NCI-H1105 (cell line): Measurements from ENCODE around the gene FAM78B.

Experiments
- DNase-seq: peaks from one replicate; lab custom pipeline; 2025; lab: John Stamatoyannopoulos, UW

The FAM78B gene

GRCh38 chr1:166164995-166165660, 1.7 kb downstream of the FAM78B start:
- peak; percentile 66 for DNase-seq

DNA sequence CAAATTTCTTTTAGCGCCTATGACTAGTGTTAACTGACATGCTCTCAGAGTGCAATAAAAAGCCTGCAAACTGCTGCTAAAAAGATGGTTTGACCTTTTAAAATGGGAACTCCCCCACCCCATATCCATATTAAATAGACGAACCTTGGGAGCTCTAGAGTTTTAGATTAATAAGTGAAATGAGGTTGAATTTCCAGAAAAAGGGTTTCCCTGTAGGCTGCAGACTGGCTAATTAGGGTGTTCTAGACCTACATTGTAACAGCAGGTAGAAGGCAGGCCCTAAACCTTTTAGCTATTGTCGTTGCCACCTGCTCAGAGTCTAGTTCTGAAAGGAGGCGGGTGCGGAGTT, 2.2 kb downstream of the FAM78B start:
- DNase-seq = no peak

GRCh38 chr1:166159656-166160055, 7.1 kb downstream of the FAM78B start:
- DNase-seq = no peak

- no peak for DNase-seq
Measured at GRCh38 chr1:166156674-166157073, 10.1 kb downstream of the FAM78B start.

DNA sequence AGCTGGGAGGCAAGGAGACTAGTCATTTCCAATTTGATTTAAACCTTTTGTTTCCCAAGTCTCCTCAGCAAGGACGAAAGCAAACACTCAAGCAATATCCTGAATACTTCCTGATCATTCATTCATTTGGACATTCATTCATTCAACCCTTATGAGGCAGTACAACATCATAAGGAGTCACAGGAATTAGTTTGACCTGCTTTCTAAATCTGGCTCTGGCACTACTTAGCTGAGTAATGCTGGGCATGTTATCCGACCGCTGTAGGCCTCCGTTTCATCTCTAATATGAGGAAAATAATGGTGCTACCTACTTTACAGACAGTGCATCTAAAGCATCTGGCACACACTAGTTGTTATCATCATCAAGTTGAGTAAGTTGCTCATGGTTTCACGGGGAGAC, 11.7 kb downstream of the FAM78B start:
- DNase-seq = no peak

DNA sequence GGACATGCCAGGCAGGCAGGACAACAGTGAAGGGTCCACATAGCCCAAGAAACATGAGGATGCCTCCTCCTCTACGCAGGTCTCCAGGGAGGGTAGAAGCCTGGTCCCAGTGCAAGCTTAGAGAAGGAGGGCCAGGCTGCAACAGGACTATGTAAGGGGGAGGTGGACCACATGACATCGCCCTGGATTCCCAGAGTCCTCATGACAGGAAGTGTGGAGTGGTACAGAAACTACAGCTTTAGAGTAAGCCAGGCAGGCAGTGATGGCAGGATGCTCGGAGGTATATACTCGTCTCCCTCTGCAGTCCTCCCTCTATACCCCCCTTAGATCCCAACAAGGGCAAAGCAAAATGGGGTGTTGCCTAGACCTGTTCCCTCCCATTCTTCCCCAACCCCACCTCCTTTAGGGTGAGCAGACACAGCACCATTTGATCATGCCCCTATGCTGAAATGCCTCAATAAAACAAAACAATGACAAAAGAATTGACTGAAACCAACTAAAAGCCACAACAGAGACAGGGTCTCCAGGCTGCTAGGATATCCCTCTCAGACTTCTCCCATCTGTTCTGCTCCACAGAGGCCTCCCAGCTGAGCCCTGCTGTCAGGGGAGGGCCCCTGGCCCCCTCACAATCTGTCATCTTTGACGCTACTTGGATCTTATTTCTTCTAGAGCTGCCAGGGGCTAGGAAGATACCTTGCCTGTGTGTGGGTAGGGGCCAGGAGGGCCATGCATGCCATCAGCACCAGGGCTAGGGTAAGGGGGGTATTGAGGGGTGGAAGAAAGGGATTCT, 13.1 kb downstream of the FAM78B start:
- no peak for DNase-seq

DNA sequence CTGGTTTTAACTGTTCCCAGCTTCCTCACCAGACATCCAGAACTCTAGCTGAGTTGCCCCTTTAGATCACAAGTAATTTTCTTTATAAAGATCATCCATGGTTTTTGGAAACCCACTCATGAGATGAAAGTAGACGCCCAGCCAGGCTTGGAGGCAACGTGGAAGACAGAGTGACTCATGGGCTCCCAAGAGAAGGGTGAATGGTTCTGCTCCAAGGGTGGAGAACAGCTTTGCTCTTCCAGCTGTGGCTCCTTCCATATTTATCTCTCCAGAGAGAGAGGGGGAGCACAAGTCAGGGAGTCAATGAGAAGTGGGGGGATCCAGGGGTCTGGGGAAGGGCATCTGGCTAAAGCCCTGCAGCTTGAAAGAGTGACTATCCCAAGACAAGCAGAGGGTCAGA, 13.8 kb downstream of the FAM78B start:
- no peak for DNase-seq

GRCh38 chr1:166151804-166152203, 15.0 kb downstream of the FAM78B start:
- DNase-seq = no peak

GRCh38 chr1:166145499-166145898, 21.3 kb downstream of the FAM78B start:
- DNase-seq = no peak

DNA sequence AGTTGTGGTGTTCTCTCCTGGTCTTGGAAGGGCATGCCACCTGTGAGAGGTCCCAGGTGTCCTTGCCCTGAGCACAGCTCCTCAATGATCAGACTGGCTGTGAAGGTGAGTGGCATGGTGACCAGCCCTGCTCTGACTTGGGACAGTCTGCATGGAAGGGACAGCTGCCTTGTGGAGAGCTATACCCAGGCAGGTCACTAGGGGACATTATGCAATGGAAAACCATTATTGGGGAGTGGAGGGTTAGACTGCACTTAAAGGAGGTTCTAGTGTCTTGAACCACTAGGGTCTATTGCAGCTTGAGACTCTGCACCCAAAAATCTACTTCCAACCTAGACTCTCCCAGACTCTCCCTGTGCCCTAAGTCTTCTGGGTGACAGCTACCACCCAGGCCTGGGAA, 24.8 kb downstream of the FAM78B start:
- no peak for DNase-seq

DNA sequence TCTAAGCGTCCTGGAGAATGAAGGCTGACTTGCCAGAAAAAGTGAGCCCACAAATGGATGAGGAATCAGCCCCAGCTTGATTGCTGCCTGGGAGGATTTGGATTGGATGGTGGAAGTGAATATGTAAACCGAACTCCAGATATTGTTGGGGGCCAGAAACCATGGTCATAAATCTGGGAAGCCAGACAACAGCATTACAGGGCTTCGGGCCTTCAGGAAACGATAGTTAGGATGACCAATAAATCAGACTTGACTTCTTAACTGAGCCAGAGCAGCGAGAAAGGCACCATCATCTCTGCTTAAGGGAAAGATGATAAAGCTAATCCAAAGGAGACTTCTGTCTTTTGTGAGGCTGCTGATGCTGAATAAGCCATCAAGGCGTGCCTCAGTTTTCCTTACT, 26.6 kb downstream of the FAM78B start:
- DNase-seq = no peak

- no peak for DNase-seq
Measured at GRCh38 chr1:166139735-166140134, 27.1 kb downstream of the FAM78B start.

- DNase-seq = no peak
Measured at GRCh38 chr1:166136699-166137401, 30.0 kb downstream of the FAM78B start.

GRCh38 chr1:166136222-166136621, 30.6 kb downstream of the FAM78B start:
- no peak for DNase-seq

DNA sequence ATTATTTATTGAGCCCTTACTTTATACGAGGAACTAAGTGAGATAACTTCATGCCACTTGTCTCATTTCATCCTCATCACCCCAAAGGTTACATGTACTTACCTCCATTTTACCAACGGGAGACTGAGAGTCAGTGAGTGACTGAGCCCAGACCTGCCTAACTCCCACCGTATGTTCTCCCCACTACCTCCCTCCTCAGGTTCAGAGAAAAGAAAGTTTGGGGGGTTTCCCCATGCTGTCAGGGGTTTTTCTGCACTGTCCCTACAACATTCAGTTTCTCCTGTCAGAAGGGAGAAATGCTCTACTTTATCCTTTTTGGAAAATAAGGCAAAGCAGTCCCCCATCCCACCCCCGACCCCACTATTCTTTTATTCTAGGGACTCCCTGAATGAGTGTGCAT, 32.9 kb downstream of the FAM78B start:
- DNase-seq = no peak

GRCh38 chr1:166133276-166133841, 33.4 kb downstream of the FAM78B start:
- DNase-seq = no peak

GRCh38 chr1:166132496-166132895, 34.3 kb downstream of the FAM78B start:
- DNase-seq = no peak

GRCh38 chr1:166129006-166129405, 37.8 kb downstream of the FAM78B start:
- DNase-seq = no peak

GRCh38 chr1:166128195-166128594, 38.6 kb downstream of the FAM78B start:
- DNase-seq = no peak

DNA sequence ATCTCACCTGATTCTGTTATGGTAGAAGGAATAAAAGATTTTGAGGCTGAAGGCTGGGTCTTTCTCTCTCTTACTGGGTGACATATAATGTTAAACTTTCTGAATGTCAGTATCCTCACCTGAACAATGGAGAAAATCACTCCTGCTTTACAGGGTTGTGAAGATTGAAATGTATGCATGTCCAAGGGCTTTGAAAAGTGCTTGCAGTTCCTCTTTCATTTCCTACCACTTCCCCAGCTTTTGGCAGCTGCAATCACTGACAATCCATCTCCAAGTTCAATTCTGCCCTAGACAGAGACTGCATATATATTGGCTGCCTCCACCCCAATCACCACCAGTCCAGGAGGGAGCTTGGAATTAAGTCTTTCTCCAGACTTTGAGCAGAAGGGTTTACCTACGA, 39.8 kb downstream of the FAM78B start:
- no peak for DNase-seq

DNA sequence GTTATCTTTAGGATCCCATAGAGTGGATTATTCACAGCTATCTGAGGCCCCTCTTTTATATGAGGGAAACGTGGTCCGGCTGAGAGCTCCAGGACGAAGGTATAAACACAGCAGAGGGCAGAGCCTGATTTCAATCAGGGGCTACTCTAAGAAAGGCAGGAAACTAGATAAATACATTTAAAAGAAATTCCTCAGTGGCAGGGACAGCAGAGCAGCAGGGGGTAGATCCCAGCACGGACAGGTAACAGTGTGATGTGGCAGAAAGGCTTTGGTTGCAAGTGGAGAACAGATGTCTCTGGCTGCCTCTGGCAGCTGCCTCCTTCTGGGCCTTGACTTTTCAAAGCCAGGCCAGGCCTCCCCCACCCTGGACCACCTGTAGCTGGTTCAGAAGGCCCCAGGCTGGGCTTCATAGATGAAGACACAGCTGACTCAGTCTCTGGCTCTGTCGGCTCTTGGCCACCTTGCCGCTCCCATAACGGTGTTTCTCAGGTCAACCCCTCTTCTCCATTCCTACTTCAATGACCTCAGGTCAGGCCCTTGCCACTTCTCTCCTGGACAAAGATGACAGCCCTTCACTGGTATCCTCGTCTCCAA, 43.8 kb downstream of the FAM78B start:
- no peak for DNase-seq

GRCh38 chr1:166121010-166121409, 45.8 kb downstream of the FAM78B start:
- DNase-seq = no peak
